ENCODE results near the gene SRD5A2.

The SRD5A2 gene

GRCh38 chr2:31580321-31581117 is at the start of gene SRD5A2:
SRD5A2 (minus strand) TSS chr2:31580938; CDS start chr2:31580900, 38 bp downstream.
- no peak for DNase-seq (ENCODE audit: low read depth)
- TF ChIP-seq, protein P1, sequence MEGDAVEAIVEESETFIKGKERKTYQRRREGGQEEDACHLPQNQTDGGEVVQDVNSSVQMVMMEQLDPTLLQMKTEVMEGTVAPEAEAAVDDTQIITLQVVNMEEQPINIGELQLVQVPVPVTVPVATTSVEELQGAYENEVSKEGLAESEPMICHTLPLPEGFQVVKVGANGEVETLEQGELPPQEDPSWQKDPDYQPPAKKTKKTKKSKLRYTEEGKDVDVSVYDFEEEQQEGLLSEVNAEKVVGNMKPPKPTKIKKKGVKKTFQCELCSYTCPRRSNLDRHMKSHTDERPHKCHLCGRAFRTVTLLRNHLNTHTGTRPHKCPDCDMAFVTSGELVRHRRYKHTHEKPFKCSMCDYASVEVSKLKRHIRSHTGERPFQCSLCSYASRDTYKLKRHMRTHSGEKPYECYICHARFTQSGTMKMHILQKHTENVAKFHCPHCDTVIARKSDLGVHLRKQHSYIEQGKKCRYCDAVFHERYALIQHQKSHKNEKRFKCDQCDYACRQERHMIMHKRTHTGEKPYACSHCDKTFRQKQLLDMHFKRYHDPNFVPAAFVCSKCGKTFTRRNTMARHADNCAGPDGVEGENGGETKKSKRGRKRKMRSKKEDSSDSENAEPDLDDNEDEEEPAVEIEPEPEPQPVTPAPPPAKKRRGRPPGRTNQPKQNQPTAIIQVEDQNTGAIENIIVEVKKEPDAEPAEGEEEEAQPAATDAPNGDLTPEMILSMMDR (IDR thresholded peaks at IDR 0.05; ENCODE audit: low read depth, low read length, missing control alignments): no peak
- H3K4me3 ChIP-seq (ENCODE audit: low read depth, low read length): no peak within 1 kb of the TSS

GRCh38 chr2:31606509-31606908 is 25.8 kb upstream of the SRD5A2 start:
- TF ChIP-seq, protein P1 (IDR thresholded peaks at IDR 0.05; ENCODE audit: low read depth, low read length, missing control alignments): no peak
- no peak overlapping the region for H3K4me3 ChIP-seq (ENCODE audit: low read depth, low read length)
- no peak for DNase-seq (ENCODE audit: low read depth)

- H3K4me3 ChIP-seq (ENCODE audit: low read depth, low read length): no peak overlapping the region
- no peak for DNase-seq (ENCODE audit: low read depth)
- TF ChIP-seq, protein P1 (IDR thresholded peaks at IDR 0.05; ENCODE audit: low read depth, low read length, missing control alignments): no peak
Observed at GRCh38 chr2:31598694-31599093, 18.0 kb upstream of the SRD5A2 start.

GRCh38 chr2:31586230-31586629 is 5.5 kb upstream of the SRD5A2 start:
- TF ChIP-seq, protein P1 (IDR thresholded peaks at IDR 0.05; ENCODE audit: low read depth, low read length, missing control alignments): no peak
- no peak overlapping the region for H3K4me3 ChIP-seq (ENCODE audit: low read depth, low read length)
- no peak for DNase-seq (ENCODE audit: low read depth)

DNA sequence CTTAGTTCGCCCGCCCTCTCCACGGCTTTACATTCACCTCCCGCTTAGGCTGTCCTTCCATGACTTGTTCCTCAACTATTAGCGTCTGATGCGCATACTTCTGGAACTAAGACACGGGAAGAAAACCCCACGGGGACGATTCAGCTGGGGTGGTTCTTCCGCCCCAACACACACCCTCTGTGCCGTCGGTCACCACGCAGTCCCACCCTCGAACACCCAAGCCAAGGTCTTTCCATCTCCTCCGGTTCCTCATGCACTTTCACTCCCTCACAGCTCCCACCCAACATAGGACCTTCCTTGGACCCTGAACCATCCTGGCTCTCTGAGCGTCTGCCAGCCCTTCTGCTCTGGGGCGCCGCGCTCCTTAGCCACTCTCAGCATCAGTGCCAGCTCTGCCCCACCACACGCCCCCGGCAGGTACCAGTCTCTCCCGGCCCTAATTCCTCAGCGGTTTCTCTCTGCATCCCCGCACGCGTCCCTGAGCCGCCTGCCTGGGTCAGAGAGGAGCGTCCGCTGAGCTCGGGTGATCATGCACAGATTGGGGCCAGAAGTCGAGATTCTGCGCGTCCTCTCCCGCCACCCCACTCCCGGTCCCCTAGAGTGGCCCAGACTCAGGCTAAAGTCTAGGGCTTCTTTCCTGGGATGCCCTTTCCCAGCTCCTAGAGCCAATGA is 522 bp upstream of the SRD5A2 start:
- H3K4me3 ChIP-seq (ENCODE audit: low read depth, low read length): no peak overlapping the region
- no peak for DNase-seq (ENCODE audit: low read depth)
- TF ChIP-seq, protein P1 (IDR thresholded peaks at IDR 0.05; ENCODE audit: low read depth, low read length, missing control alignments): no peak

- no peak overlapping the region for H3K4me3 ChIP-seq (ENCODE audit: low read depth, low read length)
- TF ChIP-seq, protein P1 (IDR thresholded peaks at IDR 0.05; ENCODE audit: low read depth, low read length, missing control alignments): no peak
- no peak for DNase-seq (ENCODE audit: low read depth)
Observed at GRCh38 chr2:31579996-31580320, 780 bp downstream of the SRD5A2 start.
